Neural cell (in vitro differentiated cells): ENCODE results near the gene NUS1.

Experiments used
- EP300 ChIP-seq: fragments of 450-650 bp; conservative IDR thresholded peaks from 2 replicates; pipeline ENCODE4 v1.6.1; 2014; ENCODE audit warnings: antibody characterized with exemption, mild to moderate bottlenecking, moderate library complexity; ENCODE audit not compliant: poor library complexity, severe bottlenecking
- EZH2 ChIP-seq: fragments of 200-600, 300-800 bp; shearing (Covaris generic), sonication (generic); IDR thresholded peaks from 2 replicates; pipeline ENCODE4 v1.6.1; 2014; ENCODE audit warnings: antibody characterized with exemption, low read length, borderline replicate concordance, mild to moderate bottlenecking; ENCODE audit not compliant: insufficient read depth, poor library complexity, severe bottlenecking
- POLR2AphosphoS5 ChIP-seq: IDR thresholded peaks from 2 replicates; pipeline ENCODE4 v1.6.1; 2012
- RAD21 ChIP-seq: fragments of 450-650 bp; conservative IDR thresholded peaks from 2 replicates; pipeline ENCODE4 v1.6.1; 2014; ENCODE audit warnings: antibody characterized with exemption, mild to moderate bottlenecking, moderate library complexity
- SMC3 ChIP-seq: fragments of 450-650 bp; conservative IDR thresholded peaks from 2 replicates; pipeline ENCODE4 v1.6.1; 2014; ENCODE audit warnings: antibody characterized with exemption, mild to moderate bottlenecking, moderate library complexity; ENCODE audit not compliant: poor library complexity
- TAF1 ChIP-seq: IDR thresholded peaks from 2 replicates; pipeline ENCODE4 v1.6.1; 2012; ENCODE audit warnings: low read depth
- TF ChIP-seq, protein P1 (sequence below): fragments of 450-650 bp; IDR thresholded peaks from 2 replicates; pipeline ENCODE4 v1.5.1; 2014; ENCODE audit warnings: antibody characterized with exemption, mild to moderate bottlenecking, moderate library complexity; ENCODE audit not compliant: poor library complexity, severe bottlenecking
- TF ChIP-seq, protein P2 (sequence below): IDR thresholded peaks from 2 replicates; pipeline ENCODE4 v1.6.1; 2012; ENCODE audit warnings: borderline replicate concordance

DNA sequence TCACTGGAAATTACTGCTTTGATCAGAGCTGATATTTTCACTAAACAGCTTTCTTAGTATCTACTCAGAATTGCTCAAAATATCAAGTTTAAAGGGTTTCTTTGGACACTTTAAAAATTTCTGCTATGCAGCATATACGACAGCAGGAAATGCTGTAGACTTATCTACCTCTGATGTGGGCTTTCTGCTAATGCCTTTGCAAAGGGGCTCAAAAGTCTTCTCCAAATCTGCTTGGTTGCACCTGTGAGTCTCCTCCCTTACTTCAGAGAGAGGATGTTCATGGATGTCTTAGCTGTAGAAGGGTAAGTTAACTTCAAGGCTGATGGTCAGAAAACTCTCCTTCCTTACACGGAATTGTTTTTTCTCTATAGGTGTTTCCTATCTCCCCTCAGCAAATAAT, 19.9 kb upstream of the NUS1 start:
- TF ChIP-seq, protein P1, sequence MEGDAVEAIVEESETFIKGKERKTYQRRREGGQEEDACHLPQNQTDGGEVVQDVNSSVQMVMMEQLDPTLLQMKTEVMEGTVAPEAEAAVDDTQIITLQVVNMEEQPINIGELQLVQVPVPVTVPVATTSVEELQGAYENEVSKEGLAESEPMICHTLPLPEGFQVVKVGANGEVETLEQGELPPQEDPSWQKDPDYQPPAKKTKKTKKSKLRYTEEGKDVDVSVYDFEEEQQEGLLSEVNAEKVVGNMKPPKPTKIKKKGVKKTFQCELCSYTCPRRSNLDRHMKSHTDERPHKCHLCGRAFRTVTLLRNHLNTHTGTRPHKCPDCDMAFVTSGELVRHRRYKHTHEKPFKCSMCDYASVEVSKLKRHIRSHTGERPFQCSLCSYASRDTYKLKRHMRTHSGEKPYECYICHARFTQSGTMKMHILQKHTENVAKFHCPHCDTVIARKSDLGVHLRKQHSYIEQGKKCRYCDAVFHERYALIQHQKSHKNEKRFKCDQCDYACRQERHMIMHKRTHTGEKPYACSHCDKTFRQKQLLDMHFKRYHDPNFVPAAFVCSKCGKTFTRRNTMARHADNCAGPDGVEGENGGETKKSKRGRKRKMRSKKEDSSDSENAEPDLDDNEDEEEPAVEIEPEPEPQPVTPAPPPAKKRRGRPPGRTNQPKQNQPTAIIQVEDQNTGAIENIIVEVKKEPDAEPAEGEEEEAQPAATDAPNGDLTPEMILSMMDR, result no peak
- TF ChIP-seq POLR2AphosphoS5 (no peak), RAD21 (no peak), EP300 (no peak), TAF1 (no peak), EZH2 (no peak), SMC3 (no peak)
- TF ChIP-seq, protein P2, sequence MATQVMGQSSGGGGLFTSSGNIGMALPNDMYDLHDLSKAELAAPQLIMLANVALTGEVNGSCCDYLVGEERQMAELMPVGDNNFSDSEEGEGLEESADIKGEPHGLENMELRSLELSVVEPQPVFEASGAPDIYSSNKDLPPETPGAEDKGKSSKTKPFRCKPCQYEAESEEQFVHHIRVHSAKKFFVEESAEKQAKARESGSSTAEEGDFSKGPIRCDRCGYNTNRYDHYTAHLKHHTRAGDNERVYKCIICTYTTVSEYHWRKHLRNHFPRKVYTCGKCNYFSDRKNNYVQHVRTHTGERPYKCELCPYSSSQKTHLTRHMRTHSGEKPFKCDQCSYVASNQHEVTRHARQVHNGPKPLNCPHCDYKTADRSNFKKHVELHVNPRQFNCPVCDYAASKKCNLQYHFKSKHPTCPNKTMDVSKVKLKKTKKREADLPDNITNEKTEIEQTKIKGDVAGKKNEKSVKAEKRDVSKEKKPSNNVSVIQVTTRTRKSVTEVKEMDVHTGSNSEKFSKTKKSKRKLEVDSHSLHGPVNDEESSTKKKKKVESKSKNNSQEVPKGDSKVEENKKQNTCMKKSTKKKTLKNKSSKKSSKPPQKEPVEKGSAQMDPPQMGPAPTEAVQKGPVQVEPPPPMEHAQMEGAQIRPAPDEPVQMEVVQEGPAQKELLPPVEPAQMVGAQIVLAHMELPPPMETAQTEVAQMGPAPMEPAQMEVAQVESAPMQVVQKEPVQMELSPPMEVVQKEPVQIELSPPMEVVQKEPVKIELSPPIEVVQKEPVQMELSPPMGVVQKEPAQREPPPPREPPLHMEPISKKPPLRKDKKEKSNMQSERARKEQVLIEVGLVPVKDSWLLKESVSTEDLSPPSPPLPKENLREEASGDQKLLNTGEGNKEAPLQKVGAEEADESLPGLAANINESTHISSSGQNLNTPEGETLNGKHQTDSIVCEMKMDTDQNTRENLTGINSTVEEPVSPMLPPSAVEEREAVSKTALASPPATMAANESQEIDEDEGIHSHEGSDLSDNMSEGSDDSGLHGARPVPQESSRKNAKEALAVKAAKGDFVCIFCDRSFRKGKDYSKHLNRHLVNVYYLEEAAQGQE, result no peak
